ENCODE results near the gene FOXP1.

Gene FOXP1

DNA sequence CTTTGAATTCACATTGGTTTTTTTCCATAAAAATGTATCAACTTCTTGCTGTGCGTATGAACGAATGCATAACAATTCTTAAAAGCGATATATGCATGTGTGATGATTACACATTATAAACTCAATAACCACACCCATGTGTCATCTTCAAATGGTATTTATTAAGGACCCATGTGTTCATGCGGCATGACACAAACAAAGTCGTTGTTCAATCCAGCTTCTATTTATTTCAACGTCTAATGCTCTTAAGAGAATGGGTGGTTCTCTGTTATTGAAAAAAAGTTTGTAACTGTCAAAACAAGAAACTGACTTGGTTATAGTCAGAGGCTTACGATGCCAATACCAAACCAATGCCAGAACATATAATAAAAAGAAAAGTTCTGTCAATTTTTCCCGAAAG, 195.9 kb downstream of the FOXP1 start:
- H3K4me2 ChIP-seq (ENCODE audit: low read length) = no peak overlapping the region
- 0 out of 2 replicates have a peak, but pooled peaks cover 3% of the 10 kb centered on the region for H3K36me3 ChIP-seq (ENCODE audit: insufficient read depth, low read length)
- H3F3A ChIP-seq (ENCODE audit: insufficient read depth, low read length) = no peaks in the 10 kb centered on the region
- TF ChIP-seq, protein P1, sequence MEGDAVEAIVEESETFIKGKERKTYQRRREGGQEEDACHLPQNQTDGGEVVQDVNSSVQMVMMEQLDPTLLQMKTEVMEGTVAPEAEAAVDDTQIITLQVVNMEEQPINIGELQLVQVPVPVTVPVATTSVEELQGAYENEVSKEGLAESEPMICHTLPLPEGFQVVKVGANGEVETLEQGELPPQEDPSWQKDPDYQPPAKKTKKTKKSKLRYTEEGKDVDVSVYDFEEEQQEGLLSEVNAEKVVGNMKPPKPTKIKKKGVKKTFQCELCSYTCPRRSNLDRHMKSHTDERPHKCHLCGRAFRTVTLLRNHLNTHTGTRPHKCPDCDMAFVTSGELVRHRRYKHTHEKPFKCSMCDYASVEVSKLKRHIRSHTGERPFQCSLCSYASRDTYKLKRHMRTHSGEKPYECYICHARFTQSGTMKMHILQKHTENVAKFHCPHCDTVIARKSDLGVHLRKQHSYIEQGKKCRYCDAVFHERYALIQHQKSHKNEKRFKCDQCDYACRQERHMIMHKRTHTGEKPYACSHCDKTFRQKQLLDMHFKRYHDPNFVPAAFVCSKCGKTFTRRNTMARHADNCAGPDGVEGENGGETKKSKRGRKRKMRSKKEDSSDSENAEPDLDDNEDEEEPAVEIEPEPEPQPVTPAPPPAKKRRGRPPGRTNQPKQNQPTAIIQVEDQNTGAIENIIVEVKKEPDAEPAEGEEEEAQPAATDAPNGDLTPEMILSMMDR (IDR thresholded peaks at IDR 0.05; ENCODE audit: low read length) = no peak
- TF ChIP-seq EZH2 (IDR thresholded peaks at IDR 0.05; ENCODE audit: borderline replicate concordance, low read length) = no peak
- H4K20me1 ChIP-seq (ENCODE audit: insufficient read depth, low read length) = no peaks in the 10 kb centered on the region
- H3K27me3 ChIP-seq (ENCODE audit: insufficient read depth, low read length) = no peaks in the 10 kb centered on the region
- H3K9ac ChIP-seq (ENCODE audit: low read length) = no peak overlapping the region
- H2AFZ ChIP-seq (ENCODE audit: low read length) = no peak overlapping the region
- H3K4me3 ChIP-seq (ENCODE audit: low read depth, low read length, poor library complexity, severe bottlenecking) = no peak overlapping the region
- H3K79me2 ChIP-seq (ENCODE audit: insufficient read depth, low read length) = peaks cover 59% of the 10 kb centered on the region
- peaks cover 65% of the 10 kb centered on the region for H3K4me1 ChIP-seq (ENCODE audit: insufficient read depth, low read length, severe bottlenecking)
- H3K27ac ChIP-seq (ENCODE audit: low read depth, low read length, poor library complexity, severe bottlenecking) = no peak overlapping the region
- H3K9me3 ChIP-seq (ENCODE audit: low read length) = no peaks in the 10 kb centered on the region
- no peaks in the 10 kb centered on the region for H3K9me2 ChIP-seq (ENCODE audit: low read depth, low read length)

DNA sequence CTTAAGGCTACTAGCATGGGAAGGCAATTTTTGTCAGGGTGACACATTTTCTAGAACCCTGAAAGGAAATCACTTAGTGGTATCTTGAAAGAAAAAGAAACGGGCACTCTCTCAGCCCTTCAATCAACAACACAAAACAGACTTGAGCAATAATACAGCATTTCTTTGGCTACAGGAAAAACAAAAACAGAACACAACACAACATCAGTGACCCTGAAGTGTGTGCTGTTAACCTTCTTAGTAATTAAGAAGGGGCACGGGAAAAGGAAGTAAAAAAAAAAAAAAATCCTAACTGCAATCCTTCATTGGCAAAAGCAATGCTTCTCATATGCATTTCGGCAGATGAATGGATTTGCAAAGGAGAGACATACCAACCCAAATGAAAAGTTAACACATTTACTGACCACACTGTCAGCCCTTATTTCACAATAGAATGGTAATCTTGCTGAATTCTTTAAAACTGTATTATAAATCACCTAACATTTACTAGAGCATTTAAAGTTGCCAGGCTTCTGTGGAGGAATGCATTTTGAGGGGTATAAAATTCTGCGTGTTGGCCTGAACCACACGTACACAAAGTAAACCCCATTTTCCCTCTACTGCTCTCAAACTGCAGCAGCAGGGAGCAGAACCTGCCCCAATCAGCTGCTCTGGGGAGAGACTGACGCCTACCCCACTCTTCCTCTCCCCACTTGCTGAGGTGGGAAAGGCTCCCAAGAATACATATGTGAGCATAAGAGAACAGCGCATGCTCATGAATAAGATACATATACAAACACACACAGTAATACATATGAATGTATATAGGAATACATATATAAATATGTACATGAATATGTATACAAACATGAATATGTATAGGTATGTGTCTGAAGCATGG, 198.5 kb downstream of the FOXP1 start:
- 0 out of 2 replicates have a peak, but pooled peaks cover 7% of the 10 kb centered on the region for H3K36me3 ChIP-seq (ENCODE audit: insufficient read depth, low read length)
- H3K9me2 ChIP-seq (ENCODE audit: low read depth, low read length) = no peaks in the 10 kb centered on the region
- no peaks in the 10 kb centered on the region for H3K9me3 ChIP-seq (ENCODE audit: low read length)
- no peak overlapping the region for H3K4me3 ChIP-seq (ENCODE audit: low read depth, low read length, poor library complexity, severe bottlenecking)
- no peak overlapping the region for H3K9ac ChIP-seq (ENCODE audit: low read length)
- peaks cover 40% of the 10 kb centered on the region for H3K4me1 ChIP-seq (ENCODE audit: insufficient read depth, low read length, severe bottlenecking)
- H4K20me1 ChIP-seq (ENCODE audit: insufficient read depth, low read length) = no peaks in the 10 kb centered on the region
- peaks cover 53% of the 10 kb centered on the region for H3K79me2 ChIP-seq (ENCODE audit: insufficient read depth, low read length)
- no peaks in the 10 kb centered on the region for H3K27me3 ChIP-seq (ENCODE audit: insufficient read depth, low read length)
- H2AFZ ChIP-seq (ENCODE audit: low read length) = no peak overlapping the region
- H3K27ac ChIP-seq (ENCODE audit: low read depth, low read length, poor library complexity, severe bottlenecking) = peak overlapping the region; percentile 13
- TF ChIP-seq, protein P1 (IDR thresholded peaks at IDR 0.05; ENCODE audit: low read length) = no peak
- no peak for TF ChIP-seq EZH2 (IDR thresholded peaks at IDR 0.05; ENCODE audit: borderline replicate concordance, low read length)
- H3K4me2 ChIP-seq (ENCODE audit: low read length) = no peak overlapping the region
- H3F3A ChIP-seq (ENCODE audit: insufficient read depth, low read length) = no peaks in the 10 kb centered on the region

DNA sequence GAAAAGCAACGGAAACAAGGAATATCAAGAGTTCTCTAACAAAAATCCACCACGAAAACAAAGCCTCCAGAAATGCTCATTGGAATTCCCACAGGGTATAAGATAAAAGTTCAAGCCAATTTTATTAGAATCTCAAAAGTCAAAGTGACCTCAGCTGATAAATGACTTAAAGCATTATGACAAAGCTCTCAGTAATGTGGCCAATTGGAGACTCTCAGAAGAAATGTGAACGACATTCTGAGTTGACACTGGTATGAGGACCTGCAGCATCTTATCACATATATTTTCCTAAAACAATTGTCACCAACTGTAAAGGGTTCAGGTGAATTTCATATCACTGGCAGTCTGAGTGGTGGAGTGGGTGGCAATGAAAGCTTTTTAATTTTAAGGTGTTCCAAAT, 199.1 kb downstream of the FOXP1 start:
- Histone ChIP-seq H3K4me2 (ENCODE audit: low read length) (no peak overlapping the region), H3F3A (ENCODE audit: insufficient read depth, low read length) (no peaks in the 10 kb centered on the region), H3K79me2 (ENCODE audit: insufficient read depth, low read length) (peaks cover 53% of the 10 kb centered on the region), H3K9ac (ENCODE audit: low read length) (no peak overlapping the region), H3K36me3 (ENCODE audit: insufficient read depth, low read length) (0 out of 2 replicates have a peak, but pooled peaks cover 7% of the 10 kb centered on the region), H3K9me3 (ENCODE audit: low read length) (no peaks in the 10 kb centered on the region), H3K4me3 (ENCODE audit: low read depth, low read length, poor library complexity, severe bottlenecking) (no peak overlapping the region), H3K27me3 (ENCODE audit: insufficient read depth, low read length) (no peaks in the 10 kb centered on the region), H3K27ac (ENCODE audit: low read depth, low read length, poor library complexity, severe bottlenecking) (no peak overlapping the region), H3K4me1 (ENCODE audit: insufficient read depth, low read length, severe bottlenecking) (peaks cover 33% of the 10 kb centered on the region), H2AFZ (ENCODE audit: low read length) (no peak overlapping the region), H3K9me2 (ENCODE audit: low read depth, low read length) (no peaks in the 10 kb centered on the region), H4K20me1 (ENCODE audit: insufficient read depth, low read length) (no peaks in the 10 kb centered on the region)
- TF ChIP-seq, protein P1 (IDR thresholded peaks at IDR 0.05; ENCODE audit: low read length) = no peak
- TF ChIP-seq EZH2 (IDR thresholded peaks at IDR 0.05; ENCODE audit: borderline replicate concordance, low read length) = no peak
